Common myeloid progenitor, CD34-positive (primary cell): ENCODE data around the gene HMGA1.

Source experiments
- CTCF ChIA-PET: fragments of 350-600 bp; sonication (Branson Sonifier 250); formaldehyde crosslinking; loops from one replicate; lab custom pipeline; 2021; ENCODE audit warnings: antibody characterized with exemption; lab: Charles Lee
- POLR2A ChIA-PET: fragments of 350-600 bp; sonication (Branson Sonifier 250); formaldehyde crosslinking; loops from one replicate; lab custom pipeline; 2021; ENCODE audit warnings: antibody characterized with exemption; lab: Charles Lee
- DNase-seq, 3 donors: peaks; one replicate each; pipeline versions ENCODE4 v3.0.0 to v3.0.0-alpha.2; 2013
- H3K27ac ChIP-seq, 2 experiments: 1 replicate in 1 of 2; 2 replicates in 1 of 2; pipeline ENCODE4 v1.7.0; 2013; ENCODE audit warnings: inconsistent platforms in 2 of 2, low read length in 2 of 2, mild to moderate bottlenecking in 2 of 2, low read depth in 1 of 2, moderate library complexity in 1 of 2; ENCODE audit not compliant: severe bottlenecking in 2 of 2, insufficient read depth in 1 of 2, poor library complexity in 1 of 2
- H3K27me3 ChIP-seq, 5 experiments: replicated peaks in 2 of 5; 1 replicate in 3 of 5; 2 replicates in 2 of 5; pipeline versions ENCODE4 v1.6.1 to v1.7.0; 2013; ENCODE audit warnings: low read length in 4 of 5, mild to moderate bottlenecking in 2 of 5, moderate library complexity in 2 of 5, inconsistent platforms in 1 of 5; ENCODE audit not compliant: insufficient read depth in 5 of 5, control insufficient read depth in 4 of 5
- H3K36me3 ChIP-seq, 4 experiments: 1 replicate in 2 of 4; 2 replicates in 2 of 4; pipeline versions ENCODE4 v1.6.1 to v1.7.0; 2013; ENCODE audit warnings: low read length in 3 of 4, control low read depth in 1 of 4, mild to moderate bottlenecking in 1 of 4; ENCODE audit not compliant: control insufficient read depth in 4 of 4, insufficient read depth in 4 of 4
- H3K4me1 ChIP-seq, 4 experiments: 1 replicate in 3 of 4; 2 replicates in 1 of 4; pipeline versions ENCODE4 v1.6.1 to v1.7.1; 2013; ENCODE audit warnings: low read length in 3 of 4, mild to moderate bottlenecking in 3 of 4, control low read depth in 1 of 4, inconsistent platforms in 1 of 4, moderate library complexity in 1 of 4; ENCODE audit not compliant: control insufficient read depth in 4 of 4, insufficient read depth in 4 of 4; ENCODE audit errors: control extremely low read depth in 1 of 4
- H3K4me3 ChIP-seq, 7 experiments: 1 replicate in 4 of 7; 2 replicates in 3 of 7; pipeline versions ENCODE4 v1.5.1 to v1.7.0; 2013; ENCODE audit warnings: mild to moderate bottlenecking in 7 of 7, low read length in 6 of 7, moderate library complexity in 6 of 7, inconsistent platforms in 2 of 7, low read depth in 2 of 7, control low read depth in 1 of 7; ENCODE audit not compliant: insufficient read depth in 4 of 7, control insufficient read depth in 1 of 7; ENCODE audit errors: extremely low read depth in 1 of 7
- H3K9me3 ChIP-seq, 5 experiments: 1 replicate in 4 of 5; 2 replicates in 1 of 5; pipeline versions ENCODE4 v1.6.1 to v1.7.1; 2013; ENCODE audit warnings: low read length in 4 of 5, mild to moderate bottlenecking in 2 of 5, inconsistent platforms in 1 of 5, low read depth in 1 of 5, moderate library complexity in 1 of 5; ENCODE audit not compliant: control insufficient read depth in 4 of 5, insufficient read depth in 2 of 5; ENCODE audit errors: control extremely low read depth in 1 of 5
- WGBS: methylation state at CpG from one replicate; pipeline ENCODE4 v1.1.5; 2013; ENCODE audit not compliant: insufficient coverage; 5-methylcytosine and 5-hydroxymethylcytosine counted together

The HMGA1 gene

DNA sequence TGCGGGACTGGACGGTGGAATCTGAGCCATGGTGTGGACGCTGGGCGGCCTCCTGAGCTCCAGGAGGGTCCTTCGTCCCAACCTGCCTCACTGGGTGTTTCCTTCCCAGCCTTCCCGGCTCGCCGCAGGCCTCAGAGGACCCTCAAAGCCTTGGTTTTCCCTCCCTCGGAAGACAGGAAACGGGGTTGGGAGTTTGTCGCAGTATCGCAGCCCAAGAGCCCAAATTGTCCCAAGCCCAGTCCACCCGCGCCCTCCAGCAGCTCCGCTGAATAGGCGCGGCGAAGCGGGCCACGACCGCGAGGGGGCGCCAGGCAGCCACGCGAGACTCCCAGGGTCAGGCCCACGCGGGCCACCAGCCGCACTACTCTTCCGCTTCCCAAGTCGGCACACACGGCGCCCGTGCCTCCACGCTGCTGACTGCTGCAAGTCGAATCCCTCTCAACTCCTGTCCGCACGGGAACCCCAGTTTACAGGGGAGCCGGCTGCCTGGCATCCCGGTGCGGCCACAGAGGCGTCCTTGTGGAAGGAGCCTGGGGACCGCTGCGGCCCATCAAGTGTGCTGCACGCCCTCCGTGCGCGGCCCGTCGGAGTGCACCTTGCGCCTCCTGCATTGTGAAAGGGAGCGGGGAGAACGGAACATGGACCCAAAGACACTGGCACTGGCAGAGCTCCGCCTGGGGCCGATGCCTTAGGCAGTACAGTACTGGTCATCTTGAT lies 40.4 kb upstream of the HMGA1 start:
- Histone ChIP-seq H3K36me3 (no peaks in the 10 kb centered on the region), H3K27ac (no peak overlapping the region), H3K9me3 (no peaks in the 10 kb centered on the region), H3K4me3 (peak overlapping the region; percentile 10 to 83 (median 60)), H3K27me3 (peaks cover 0 to 4% (median 0%) of the 10 kb centered on the region in 5 experiments), H3K4me1 (peaks cover 0 to 15% (median 10%) of the 10 kb centered on the region in 4 experiments)
- DNase-seq = peak; percentile 83 to 89 (median 87)
- ChIA-PET CTCF (interaction anchor here (0.7 to 3.6 kb wide), 24 partner anchors 8 to 553 kb away, joined by 3 to 68 read pairs (median 4); partner anchors contain the start of gene SMIM29), POLR2A (interaction anchor here (0.8 to 1.9 kb wide), 3 partner anchors 41 to 86 kb away, joined by 3 to 8 read pairs (median 4); partner anchors contain the start of gene HMGA1)
- 9% methylated on average over 46 of the region's 54 CpGs for WGBS

- ChIA-PET CTCF (interaction anchor here (0.7 to 3.6 kb wide), 16 partner anchors 8 to 411 kb away, joined by 3 to 68 read pairs (median 4); partner anchors contain the start of gene SMIM29), POLR2A (interaction anchor here (1.4 to 1.9 kb wide), 2 partner anchors 40 to 51 kb away, joined by 4 to 8 read pairs; partner anchors contain the start of gene HMGA1)
- 56% methylated on average over 2 of the region's 10 CpGs for whole genome bisulfite sequencing
Measured at GRCh38 chr6:34196833-34197195, 39.9 kb upstream of the HMGA1 start.

GRCh38 chr6:34200340-34200971 lies 36.2 kb upstream of the HMGA1 start:
- CTCF ChIA-PET = interaction anchor here (1.0 to 3.1 kb wide), 4 partner anchors 9 to 215 kb away, joined by 3 to 18 read pairs (median 3); no protein-coding TSS in a partner anchor
- Histone ChIP-seq H3K36me3 (no peaks in the 10 kb centered on the region), H3K4me3 (no peak overlapping the region), H3K27ac (no peak overlapping the region), H3K9me3 (peaks cover 0 to 6% (median 0%) of the 10 kb centered on the region in 5 experiments), H3K27me3 (peaks cover 0 to 4% (median 0%) of the 10 kb centered on the region in 5 experiments), H3K4me1 (peaks cover 0 to 15% (median 10%) of the 10 kb centered on the region in 4 experiments)
- DNase-seq = no peak
- WGBS = 94% methylated on average over 2 of the region's 5 CpGs
- POLR2A ChIA-PET = interaction anchor here (0.6 kb wide), 1 partner anchor 190 kb away, joined by 4 read pairs; no protein-coding TSS in a partner anchor

More at GRCh38 chr6:34196833-34197195, 39.9 kb upstream of the HMGA1 start:
- DNase-seq = no peak
- H3K36me3 ChIP-seq = no peaks in the 10 kb centered on the region
- peaks cover 0 to 15% (median 10%) of the 10 kb centered on the region in 4 experiments for H3K4me1 ChIP-seq
- H3K27me3 ChIP-seq = peaks cover 0 to 4% (median 0%) of the 10 kb centered on the region in 5 experiments
- peak overlapping the region; percentile 10 to 83 (median 60) for H3K4me3 ChIP-seq
- H3K9me3 ChIP-seq = peaks cover 0 to 2% (median 0%) of the 10 kb centered on the region in 5 experiments
- H3K27ac ChIP-seq = no peak overlapping the region

DNA sequence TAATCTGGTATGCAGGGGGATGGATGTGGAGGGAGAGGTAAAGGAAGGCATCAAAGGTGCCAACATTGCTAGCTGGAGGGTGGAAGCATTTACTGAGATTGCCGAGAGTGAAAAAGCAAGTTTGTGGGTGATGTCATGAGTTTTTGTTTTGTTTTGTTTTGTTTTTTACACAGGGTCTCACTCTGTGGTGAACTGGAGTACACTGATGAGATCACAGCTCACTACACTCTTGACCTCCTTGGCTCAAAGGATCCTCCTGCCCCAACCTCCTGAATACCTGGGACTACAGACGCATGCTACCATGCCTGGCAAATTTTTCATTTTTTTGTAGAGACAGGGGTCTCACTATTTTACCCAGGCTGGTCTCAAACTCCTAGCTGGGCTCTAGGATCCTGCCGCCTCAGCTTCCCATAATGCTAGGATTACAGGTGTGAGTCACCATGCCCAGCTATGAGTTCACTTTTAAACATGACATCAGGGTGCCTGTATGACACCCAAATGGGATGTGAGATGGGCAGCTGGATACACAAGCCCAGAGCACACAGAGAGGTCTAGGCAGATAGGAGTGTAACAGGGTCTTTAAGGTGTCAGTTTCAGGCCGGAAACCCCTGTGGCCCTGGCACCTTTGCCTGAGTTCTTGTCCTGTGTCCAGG lies 35.1 kb upstream of the HMGA1 start:
- POLR2A ChIA-PET = interaction anchor here (0.8 kb wide), 1 partner anchor 9 kb away, joined by 4 read pairs; no protein-coding TSS in a partner anchor

DNA sequence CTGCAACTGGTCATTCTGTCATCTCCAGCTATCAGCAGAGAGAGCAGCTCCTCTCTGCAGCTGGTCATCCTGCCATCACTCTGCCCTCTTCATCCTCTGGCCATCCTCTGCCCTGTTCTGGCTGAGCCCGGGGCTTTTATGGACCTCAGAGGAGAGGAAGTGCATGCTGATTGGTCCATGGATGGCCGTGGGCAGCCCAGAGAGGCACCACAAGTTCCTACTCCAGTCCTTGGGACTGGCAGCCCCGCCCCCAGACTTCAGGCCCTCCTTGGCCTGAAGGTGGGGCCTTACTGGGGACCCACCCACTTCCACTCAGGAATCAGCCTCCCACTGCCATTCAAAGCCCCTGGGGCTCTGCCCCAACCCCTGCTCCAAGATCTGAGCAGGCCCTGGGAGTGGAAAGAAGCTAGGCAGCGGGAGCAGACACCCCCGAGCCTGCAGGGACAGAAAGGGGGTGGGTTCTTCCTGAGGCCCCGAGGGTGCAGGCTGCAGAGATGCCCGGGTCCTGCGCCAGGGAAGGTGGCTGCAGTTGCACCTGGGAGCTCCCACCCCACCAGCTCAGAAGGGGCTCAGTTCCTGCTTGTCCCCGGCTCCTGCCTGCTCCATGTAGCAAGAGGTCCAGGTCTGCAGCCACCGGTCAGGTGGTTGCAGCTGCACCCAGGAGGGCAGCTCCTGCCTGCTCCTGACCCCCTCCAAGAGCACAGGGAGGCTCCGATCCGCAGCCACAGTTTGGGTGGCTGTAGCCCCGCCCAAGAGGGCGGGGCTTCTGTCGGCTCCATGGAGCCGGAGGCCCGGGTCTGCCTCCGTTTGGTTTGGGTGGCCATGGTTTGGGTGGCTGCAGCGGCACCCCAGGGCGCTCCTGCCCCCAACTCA lies 34.1 kb upstream of the HMGA1 start:
- Histone ChIP-seq H3K27ac (no peak overlapping the region), H3K36me3 (no peaks in the 10 kb centered on the region), H3K9me3 (peaks cover 0 to 6% (median 0%) of the 10 kb centered on the region in 5 experiments), H3K4me3 (no peak overlapping the region), H3K4me1 (peaks cover 0 to 3% (median 0%) of the 10 kb centered on the region in 4 experiments), H3K27me3 (peaks cover 0 to 2% (median 0%) of the 10 kb centered on the region in 5 experiments)
- ChIA-PET CTCF (interaction anchor here (1.1 to 3.1 kb wide), 7 partner anchors 7 to 213 kb away, joined by 3 to 18 read pairs (median 5); partner anchors contain the start of gene SMIM29), POLR2A (no interaction called here)
- DNase-seq = no peak
- 100% methylated on average over 10 of the region's 20 CpGs for WGBS

More for the DNA sequence above, 35.1 kb upstream of the HMGA1 start:
- H3K9me3 ChIP-seq = peaks cover 0 to 6% (median 0%) of the 10 kb centered on the region in 5 experiments
- H3K27me3 ChIP-seq = peaks cover 0 to 2% (median 0%) of the 10 kb centered on the region in 5 experiments
- CTCF ChIA-PET = interaction anchor here (0.6 to 3.1 kb wide), 9 partner anchors 8 to 411 kb away, joined by 3 to 18 read pairs (median 4); partner anchors contain the start of gene SMIM29
- H3K4me1 ChIP-seq = peaks cover 0 to 6% (median 3%) of the 10 kb centered on the region in 4 experiments
- H3K4me3 ChIP-seq = no peak overlapping the region
- WGBS = 100% methylated on average over 4 of the region's 4 CpGs
- H3K36me3 ChIP-seq = no peaks in the 10 kb centered on the region
- no peak for DNase-seq
- H3K27ac ChIP-seq = no peak overlapping the region

- no peaks in the 10 kb centered on the region for H3K4me1 ChIP-seq
- H3K27me3 ChIP-seq = peaks cover 0 to 2% (median 0%) of the 10 kb centered on the region in 5 experiments
- no peak overlapping the region for H3K27ac ChIP-seq
- no peak for DNase-seq
- peaks cover 0 to 6% (median 0%) of the 10 kb centered on the region in 5 experiments for H3K9me3 ChIP-seq
- ChIA-PET CTCF (interaction anchor here (0.6 to 1.9 kb wide), 3 partner anchors 9 to 616 kb away, joined by 3 to 10 read pairs (median 4); no protein-coding TSS in a partner anchor), POLR2A (interaction anchor here (0.6 kb wide), 1 partner anchor 39 kb away, joined by 3 read pairs; no protein-coding TSS in a partner anchor)
- H3K36me3 ChIP-seq = no peaks in the 10 kb centered on the region
- no CpG with 5 or more reads among the region's 4 CpGs for WGBS
- H3K4me3 ChIP-seq = no peak overlapping the region
Measured at GRCh38 chr6:34204693-34205092, 32.0 kb upstream of the HMGA1 start.
